ENCODE data around the gene REEP5.

GRCh38 chr5:112866739-112867138 is 55.3 kb downstream of the REEP5 start:
- TF ChIP-seq, protein P1, sequence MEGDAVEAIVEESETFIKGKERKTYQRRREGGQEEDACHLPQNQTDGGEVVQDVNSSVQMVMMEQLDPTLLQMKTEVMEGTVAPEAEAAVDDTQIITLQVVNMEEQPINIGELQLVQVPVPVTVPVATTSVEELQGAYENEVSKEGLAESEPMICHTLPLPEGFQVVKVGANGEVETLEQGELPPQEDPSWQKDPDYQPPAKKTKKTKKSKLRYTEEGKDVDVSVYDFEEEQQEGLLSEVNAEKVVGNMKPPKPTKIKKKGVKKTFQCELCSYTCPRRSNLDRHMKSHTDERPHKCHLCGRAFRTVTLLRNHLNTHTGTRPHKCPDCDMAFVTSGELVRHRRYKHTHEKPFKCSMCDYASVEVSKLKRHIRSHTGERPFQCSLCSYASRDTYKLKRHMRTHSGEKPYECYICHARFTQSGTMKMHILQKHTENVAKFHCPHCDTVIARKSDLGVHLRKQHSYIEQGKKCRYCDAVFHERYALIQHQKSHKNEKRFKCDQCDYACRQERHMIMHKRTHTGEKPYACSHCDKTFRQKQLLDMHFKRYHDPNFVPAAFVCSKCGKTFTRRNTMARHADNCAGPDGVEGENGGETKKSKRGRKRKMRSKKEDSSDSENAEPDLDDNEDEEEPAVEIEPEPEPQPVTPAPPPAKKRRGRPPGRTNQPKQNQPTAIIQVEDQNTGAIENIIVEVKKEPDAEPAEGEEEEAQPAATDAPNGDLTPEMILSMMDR (IDR thresholded peaks at IDR 0.05) = no peak
- no peak for TF ChIP-seq POLR2A (IDR thresholded peaks at IDR 0.05)
